ENCODE data around the gene NDNF.

The NDNF gene

DNA sequence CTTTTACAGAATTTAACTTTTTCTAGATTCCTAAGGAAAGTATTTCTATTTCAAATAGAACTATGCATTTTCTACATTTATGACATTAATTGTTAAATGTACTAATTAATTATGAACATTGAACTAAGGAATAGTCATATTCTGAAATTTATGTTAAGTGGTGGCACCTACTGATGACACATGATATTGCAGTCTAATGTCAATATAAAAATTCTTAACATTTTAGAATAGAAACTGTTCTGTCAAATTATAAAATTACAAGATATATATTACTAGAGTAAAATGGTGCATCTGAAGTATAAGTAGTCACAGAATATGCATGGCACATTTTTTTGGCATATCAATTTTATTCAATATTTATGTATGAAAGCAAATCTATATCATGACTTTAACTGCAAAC is 40.2 kb upstream of the NDNF start:
- H3K27ac ChIP-seq, result peak overlapping the region; percentile 84; the same call in 1 of the 2 replicates
- TF ChIP-seq, protein P1, sequence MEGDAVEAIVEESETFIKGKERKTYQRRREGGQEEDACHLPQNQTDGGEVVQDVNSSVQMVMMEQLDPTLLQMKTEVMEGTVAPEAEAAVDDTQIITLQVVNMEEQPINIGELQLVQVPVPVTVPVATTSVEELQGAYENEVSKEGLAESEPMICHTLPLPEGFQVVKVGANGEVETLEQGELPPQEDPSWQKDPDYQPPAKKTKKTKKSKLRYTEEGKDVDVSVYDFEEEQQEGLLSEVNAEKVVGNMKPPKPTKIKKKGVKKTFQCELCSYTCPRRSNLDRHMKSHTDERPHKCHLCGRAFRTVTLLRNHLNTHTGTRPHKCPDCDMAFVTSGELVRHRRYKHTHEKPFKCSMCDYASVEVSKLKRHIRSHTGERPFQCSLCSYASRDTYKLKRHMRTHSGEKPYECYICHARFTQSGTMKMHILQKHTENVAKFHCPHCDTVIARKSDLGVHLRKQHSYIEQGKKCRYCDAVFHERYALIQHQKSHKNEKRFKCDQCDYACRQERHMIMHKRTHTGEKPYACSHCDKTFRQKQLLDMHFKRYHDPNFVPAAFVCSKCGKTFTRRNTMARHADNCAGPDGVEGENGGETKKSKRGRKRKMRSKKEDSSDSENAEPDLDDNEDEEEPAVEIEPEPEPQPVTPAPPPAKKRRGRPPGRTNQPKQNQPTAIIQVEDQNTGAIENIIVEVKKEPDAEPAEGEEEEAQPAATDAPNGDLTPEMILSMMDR (conservative IDR thresholded peaks at IDR 0.05; ENCODE audit: low read depth, low read length), result peak; percentile 78
- no peak overlapping the region for H2AFZ ChIP-seq (ENCODE audit: low read depth)
- H3K79me2 ChIP-seq (ENCODE audit: insufficient read depth, low read depth), result no peaks in the 10 kb centered on the region
- H4K20me1 ChIP-seq (ENCODE audit: insufficient read depth), result no peaks in the 10 kb centered on the region
- no peaks in the 10 kb centered on the region for H3K36me3 ChIP-seq (ENCODE audit: insufficient read depth)
- H3K4me1 ChIP-seq (ENCODE audit: low read depth, poor library complexity, severe bottlenecking), result peaks cover 57% of the 10 kb centered on the region
- no peak overlapping the region for H3K4me3 ChIP-seq (IDR thresholded peaks at IDR 0.05; ENCODE audit: insufficient read depth, low read depth, low read length)
- no peak overlapping the region for H3K9ac ChIP-seq
- H3K27me3 ChIP-seq (ENCODE audit: insufficient read depth, low read depth), result no peaks in the 10 kb centered on the region
- H3K4me2 ChIP-seq, result peak overlapping the region; percentile 60

DNA sequence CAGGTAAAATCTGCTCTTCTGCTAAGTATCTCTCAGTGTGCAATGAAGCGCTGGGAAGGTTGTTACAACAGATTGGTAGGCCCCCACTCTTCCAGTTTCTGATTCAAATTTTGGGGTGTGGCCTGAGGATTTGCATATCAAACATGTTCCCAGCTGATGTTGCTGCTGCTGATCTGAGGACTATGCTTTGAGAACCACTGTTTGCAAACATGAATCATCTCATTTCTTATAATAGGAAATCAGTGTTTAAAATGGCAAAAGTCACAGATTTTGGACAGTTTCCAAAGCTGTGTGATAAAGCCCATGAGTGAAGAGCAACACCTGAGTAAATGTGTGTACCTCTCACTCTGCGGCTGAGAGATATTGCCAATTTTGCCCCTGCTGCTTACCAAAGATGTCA is 36.2 kb upstream of the NDNF start:
- H3K4me1 ChIP-seq (ENCODE audit: low read depth, poor library complexity, severe bottlenecking), result peaks cover 21% of the 10 kb centered on the region
- no peaks in the 10 kb centered on the region for H4K20me1 ChIP-seq (ENCODE audit: insufficient read depth)
- H3K27ac ChIP-seq, result no peak overlapping the region
- no peak overlapping the region for H2AFZ ChIP-seq (ENCODE audit: low read depth)
- no peaks in the 10 kb centered on the region for H3K36me3 ChIP-seq (ENCODE audit: insufficient read depth)
- no peaks in the 10 kb centered on the region for H3K79me2 ChIP-seq (ENCODE audit: insufficient read depth, low read depth)
- TF ChIP-seq, protein P1 (conservative IDR thresholded peaks at IDR 0.05; ENCODE audit: low read depth, low read length), result no peak
- H3K9ac ChIP-seq, result no peak overlapping the region
- no peak overlapping the region for H3K4me2 ChIP-seq
- H3K4me3 ChIP-seq (IDR thresholded peaks at IDR 0.05; ENCODE audit: insufficient read depth, low read depth, low read length), result no peak overlapping the region
- H3K27me3 ChIP-seq (ENCODE audit: insufficient read depth, low read depth), result no peaks in the 10 kb centered on the region

GRCh38 chr4:121107507-121107906 is 35.2 kb upstream of the NDNF start:
- H3K4me2 ChIP-seq, result no peak overlapping the region

GRCh38 chr4:121100093-121100775 is 27.9 kb upstream of the NDNF start:
- Histone ChIP-seq H2AFZ (ENCODE audit: low read depth) (no peak overlapping the region), H3K4me3 (IDR thresholded peaks at IDR 0.05; ENCODE audit: insufficient read depth, low read depth, low read length) (no peak overlapping the region), H3K27me3 (ENCODE audit: insufficient read depth, low read depth) (no peaks in the 10 kb centered on the region), H4K20me1 (ENCODE audit: insufficient read depth) (no peaks in the 10 kb centered on the region), H3K4me1 (ENCODE audit: low read depth, poor library complexity, severe bottlenecking) (peaks cover 63% of the 10 kb centered on the region), H3K79me2 (ENCODE audit: insufficient read depth, low read depth) (no peaks in the 10 kb centered on the region), H3K4me2 (peak overlapping the region; percentile 56), H3K9ac (no peak overlapping the region), H3K36me3 (ENCODE audit: insufficient read depth) (no peaks in the 10 kb centered on the region), H3K27ac (no peak overlapping the region)
- TF ChIP-seq, protein P1 (conservative IDR thresholded peaks at IDR 0.05; ENCODE audit: low read depth, low read length), result no peak

More at GRCh38 chr4:121107507-121107906, 35.2 kb upstream of the NDNF start:
- H2AFZ ChIP-seq (ENCODE audit: low read depth), result no peak overlapping the region
- no peaks in the 10 kb centered on the region for H4K20me1 ChIP-seq (ENCODE audit: insufficient read depth)
- no peaks in the 10 kb centered on the region for H3K36me3 ChIP-seq (ENCODE audit: insufficient read depth)
- no peak overlapping the region for H3K9ac ChIP-seq
- H3K79me2 ChIP-seq (ENCODE audit: insufficient read depth, low read depth), result no peaks in the 10 kb centered on the region
- no peaks in the 10 kb centered on the region for H3K27me3 ChIP-seq (ENCODE audit: insufficient read depth, low read depth)
- TF ChIP-seq, protein P1 (conservative IDR thresholded peaks at IDR 0.05; ENCODE audit: low read depth, low read length), result no peak
- H3K4me1 ChIP-seq (ENCODE audit: low read depth, poor library complexity, severe bottlenecking), result peaks cover 11% of the 10 kb centered on the region
- no peak overlapping the region for H3K4me3 ChIP-seq (IDR thresholded peaks at IDR 0.05; ENCODE audit: insufficient read depth, low read depth, low read length)
- no peak overlapping the region for H3K27ac ChIP-seq

All from KMS-11 (cell line).